ENCODE results near the gene KCNQ5. TPM values are rescaled to one million over a fixed set of nuclear protein-coding genes. Genes with fewer than 3 reads are reported as not detected.
A peak's percentile ranks its signal among the peaks of the same experiment; 100 is the strongest.

The KCNQ5 gene
- total RNA-seq, 2 donors from 2014 or later: 7.3 to 9.6 TPM

DNA sequence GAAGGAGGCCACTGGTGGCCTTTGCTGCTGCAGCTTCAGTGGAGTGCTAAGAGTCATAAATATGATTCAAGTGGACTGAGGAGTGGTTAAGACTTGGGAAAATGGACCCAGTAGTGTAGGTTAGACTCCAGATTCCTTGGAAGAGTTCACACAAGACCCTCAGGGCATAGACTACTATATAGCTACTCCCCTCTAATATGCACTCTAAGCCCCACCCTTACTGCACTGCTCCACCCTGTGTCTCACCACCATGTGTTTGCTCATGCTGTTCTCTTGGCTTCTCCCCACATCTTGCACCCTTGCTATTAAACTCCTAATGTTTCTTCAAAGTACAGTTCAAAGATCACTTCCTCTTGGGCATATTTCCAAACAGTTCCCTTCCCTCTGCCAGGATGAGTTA, 5.7 kb downstream of the KCNQ5 start:
- peaks cover 6% of the 10 kb centered on the region in 2 donors for H3K9me3 Mint-ChIP-seq
- no peak for DNase-seq (ENCODE audit: low spot score in 2 of 2)
- H3K36me3 Mint-ChIP-seq: peaks cover 23 to 26% of the 10 kb centered on the region in 2 donors
- peak overlapping the region in 1 of 2 donors; percentile 26 for H3K27ac Mint-ChIP-seq
- ATAC-seq: no peak

DNA sequence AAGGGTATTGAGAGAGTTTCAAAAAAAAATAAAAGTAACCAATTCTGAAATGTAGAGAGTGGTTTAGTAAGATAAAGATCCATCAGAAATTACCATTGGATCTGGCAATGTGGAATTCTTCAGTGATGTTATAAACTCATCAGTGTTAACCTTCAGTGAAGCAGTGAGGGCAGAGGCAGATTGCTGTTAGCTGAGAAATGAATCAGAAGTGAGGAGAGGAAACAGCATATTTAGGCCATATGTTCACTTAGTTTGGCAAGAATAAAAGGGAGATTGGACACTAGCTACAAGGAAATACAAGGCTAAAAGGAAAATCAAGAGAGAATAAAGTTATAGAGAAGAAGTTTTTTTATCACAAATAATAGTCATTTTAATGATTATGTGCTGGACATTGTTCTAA, 9.6 kb downstream of the KCNQ5 start:
- Mint-ChIP-seq H3K9me3 (peaks cover 6% of the 10 kb centered on the region in 2 donors), H3K27ac (no peak overlapping the region), H3K36me3 (peaks cover 24 to 33% of the 10 kb centered on the region in 2 donors)
- no peak for DNase-seq (ENCODE audit: low spot score in 2 of 2)
- no peak for ATAC-seq

DNA sequence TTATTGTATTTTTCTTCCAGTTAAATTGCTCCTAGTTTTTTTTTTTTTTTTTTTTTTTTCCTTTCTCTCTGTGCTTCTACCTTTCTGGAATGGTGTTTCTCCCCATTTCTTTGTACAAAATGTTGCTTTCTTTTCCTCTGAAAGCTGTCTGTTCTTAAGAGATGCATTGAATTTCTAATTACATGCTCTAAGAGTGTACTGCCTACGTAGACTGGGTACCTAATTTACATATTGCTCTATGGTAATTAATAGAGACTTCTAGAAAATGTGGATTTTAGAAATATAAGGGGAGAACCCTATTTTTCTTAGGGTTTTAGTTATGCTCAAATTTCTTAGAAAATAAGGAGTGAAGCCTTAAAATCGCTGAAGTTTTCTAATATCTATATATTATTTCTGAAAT, 13.8 kb downstream of the KCNQ5 start:
- H3K36me3 Mint-ChIP-seq: peaks cover 19 to 23% of the 10 kb centered on the region in 2 donors
- ATAC-seq (no peak), DNase-seq (ENCODE audit: low spot score in 2 of 2) (no peak)
- no peak overlapping the region for H3K27ac Mint-ChIP-seq
- H3K9me3 Mint-ChIP-seq: peaks cover 5 to 6% of the 10 kb centered on the region in 2 donors

DNA sequence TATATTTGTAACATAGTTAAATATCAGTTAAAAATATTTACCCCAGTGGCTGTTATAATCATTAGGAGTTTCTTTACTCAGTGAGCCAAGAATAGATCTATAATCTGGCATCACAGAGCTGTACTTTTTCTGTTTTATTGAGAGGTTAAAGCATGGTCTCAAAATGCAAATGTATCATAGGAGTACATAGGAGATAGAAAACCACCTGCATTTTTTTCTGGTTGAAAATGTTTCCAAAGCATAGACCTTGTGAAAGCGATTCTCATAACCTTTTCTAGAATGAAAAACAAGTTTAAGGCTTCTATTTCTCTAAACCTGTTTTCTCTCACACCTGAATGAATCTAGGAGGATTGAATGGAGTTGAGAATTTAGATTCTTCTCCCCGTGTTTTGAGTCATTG, 14.4 kb downstream of the KCNQ5 start:
- no peak for ATAC-seq
- Mint-ChIP-seq H3K9me3 (peaks cover 0 to 3% of the 10 kb centered on the region in 2 donors), H3K27ac (no peak overlapping the region), H3K36me3 (peaks cover 16 to 17% of the 10 kb centered on the region in 2 donors)
- DNase-seq (ENCODE audit: low spot score in 2 of 2): no peak

DNA sequence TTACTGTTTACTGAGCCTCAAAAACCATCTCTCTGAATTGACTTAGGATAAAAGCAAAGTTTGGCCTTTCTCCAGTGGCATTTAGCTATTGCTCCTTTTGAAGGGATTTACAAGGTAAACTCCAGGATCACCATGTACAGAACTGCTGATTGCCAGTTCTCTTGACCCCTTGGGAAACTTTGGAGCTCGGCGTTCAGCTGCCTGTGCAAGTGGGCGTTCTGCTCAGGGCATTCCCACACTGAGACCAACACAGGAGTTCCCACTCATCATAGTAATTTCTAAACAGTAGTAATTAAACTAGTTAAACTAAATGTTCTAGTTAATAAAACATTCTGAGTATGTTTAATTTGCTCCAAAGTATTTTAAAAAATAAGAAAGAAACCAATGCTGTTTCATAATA, 14.9 kb downstream of the KCNQ5 start:
- ATAC-seq (no peak), DNase-seq (ENCODE audit: low spot score in 2 of 2) (no peak)
- peaks cover 12 to 13% of the 10 kb centered on the region in 2 donors for H3K36me3 Mint-ChIP-seq
- H3K9me3 Mint-ChIP-seq: no peaks in the 10 kb centered on the region
- no peak overlapping the region for H3K27ac Mint-ChIP-seq

DNA sequence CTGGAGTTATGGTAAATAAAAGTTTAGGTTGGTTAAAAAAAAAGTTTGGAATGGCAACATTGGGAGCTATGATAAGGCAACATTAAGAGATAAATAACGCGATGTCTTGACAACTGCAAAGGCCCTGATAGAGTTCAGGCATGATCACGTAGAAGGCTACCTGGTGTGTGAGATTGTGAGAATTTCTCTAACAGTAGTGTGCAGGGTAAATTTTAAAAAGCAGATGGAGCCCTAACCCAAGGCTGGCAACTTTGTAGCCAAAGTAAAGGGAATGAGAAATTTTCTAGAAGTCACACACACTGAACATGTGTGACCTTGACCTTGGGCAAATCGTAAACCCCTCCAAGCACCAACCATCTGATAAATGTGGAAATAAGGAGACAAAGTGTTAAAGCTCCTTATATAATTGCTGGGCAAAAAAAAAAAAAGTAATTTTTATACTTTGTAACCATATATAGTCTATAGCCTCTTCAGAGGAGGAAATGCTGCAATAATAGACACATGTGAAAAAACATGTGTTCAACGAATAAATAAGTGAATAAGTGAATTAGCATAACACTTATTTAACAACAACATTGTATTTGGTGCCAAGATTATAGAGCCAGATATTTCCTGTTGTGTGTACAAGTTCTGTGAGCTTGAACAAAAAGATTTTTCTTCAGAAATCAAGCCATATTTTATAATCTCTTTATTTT, 18.2 kb downstream of the KCNQ5 start:
- Mint-ChIP-seq H3K27ac (no peak overlapping the region), H3K36me3 (no peaks in the 10 kb centered on the region), H3K9me3 (no peaks in the 10 kb centered on the region)
- DNase-seq (ENCODE audit: low spot score in 2 of 2): no peak
- no peak for ATAC-seq

DNA sequence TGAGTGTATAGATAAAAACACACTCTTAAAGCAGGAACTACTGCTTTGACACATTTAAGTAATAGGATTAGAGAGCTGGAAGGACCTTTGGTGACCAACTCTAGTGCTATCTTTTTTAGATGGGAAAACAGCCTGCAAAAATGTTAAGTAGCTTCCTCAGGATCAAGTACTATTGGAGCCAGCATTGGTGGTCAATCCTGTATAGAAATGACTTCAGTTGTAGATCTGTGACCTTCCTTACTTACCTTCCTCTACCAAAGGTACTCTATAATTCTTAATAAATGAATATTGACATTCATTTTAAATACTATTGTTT, 18.7 kb downstream of the KCNQ5 start:
- DNase-seq (ENCODE audit: low spot score in 2 of 2) (no peak), ATAC-seq (no peak)
- H3K9me3 Mint-ChIP-seq: no peaks in the 10 kb centered on the region
- H3K36me3 Mint-ChIP-seq: no peaks in the 10 kb centered on the region
- no peak overlapping the region for H3K27ac Mint-ChIP-seq

DNA sequence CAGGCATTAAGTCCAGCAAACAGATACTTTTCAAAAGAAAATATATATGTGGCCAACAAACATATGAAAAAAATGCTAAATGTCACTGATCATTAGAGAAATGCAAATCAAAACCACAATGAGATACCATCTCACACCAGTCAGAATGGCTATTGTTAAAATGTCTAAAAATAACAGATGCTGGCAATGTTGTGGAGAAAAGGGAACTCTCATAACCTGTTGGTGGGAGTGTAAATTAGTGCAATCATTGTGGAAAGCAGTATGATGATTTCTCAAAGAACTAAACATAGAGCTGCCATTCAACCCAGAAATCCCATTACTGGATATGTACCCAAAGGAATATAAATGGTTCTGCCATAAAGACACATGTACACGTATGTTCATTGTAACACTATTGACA, 20.6 kb downstream of the KCNQ5 start:
- DNase-seq (ENCODE audit: low spot score in 2 of 2) (no peak), ATAC-seq (no peak)
- no peaks in the 10 kb centered on the region for H3K9me3 Mint-ChIP-seq
- H3K36me3 Mint-ChIP-seq: peaks cover 0 to 6% of the 10 kb centered on the region in 2 donors
- H3K27ac Mint-ChIP-seq: no peak overlapping the region

DNA sequence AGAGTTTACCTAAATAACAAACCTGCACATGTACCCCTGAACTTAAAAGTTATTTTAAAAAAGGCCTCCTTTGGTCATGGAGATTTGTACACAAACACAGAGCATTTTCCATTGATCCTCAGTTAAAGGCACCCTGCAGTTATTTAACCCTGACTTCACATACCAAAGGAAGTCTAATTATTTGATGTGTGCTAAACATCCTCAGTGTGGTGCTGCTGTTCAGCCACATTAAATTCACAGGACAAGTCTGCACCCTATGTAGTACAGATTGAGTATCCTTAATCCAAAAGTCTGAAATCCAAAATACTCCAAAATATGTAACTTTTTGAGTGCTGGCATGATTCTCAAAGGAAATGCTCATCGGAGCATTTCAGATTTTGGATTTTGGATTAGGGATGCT, 21.4 kb downstream of the KCNQ5 start:
- ATAC-seq (no peak), DNase-seq (ENCODE audit: low spot score in 2 of 2) (no peak)
- Mint-ChIP-seq H3K9me3 (no peaks in the 10 kb centered on the region), H3K36me3 (peaks cover 0 to 7% of the 10 kb centered on the region in 2 donors), H3K27ac (no peak overlapping the region)

DNA sequence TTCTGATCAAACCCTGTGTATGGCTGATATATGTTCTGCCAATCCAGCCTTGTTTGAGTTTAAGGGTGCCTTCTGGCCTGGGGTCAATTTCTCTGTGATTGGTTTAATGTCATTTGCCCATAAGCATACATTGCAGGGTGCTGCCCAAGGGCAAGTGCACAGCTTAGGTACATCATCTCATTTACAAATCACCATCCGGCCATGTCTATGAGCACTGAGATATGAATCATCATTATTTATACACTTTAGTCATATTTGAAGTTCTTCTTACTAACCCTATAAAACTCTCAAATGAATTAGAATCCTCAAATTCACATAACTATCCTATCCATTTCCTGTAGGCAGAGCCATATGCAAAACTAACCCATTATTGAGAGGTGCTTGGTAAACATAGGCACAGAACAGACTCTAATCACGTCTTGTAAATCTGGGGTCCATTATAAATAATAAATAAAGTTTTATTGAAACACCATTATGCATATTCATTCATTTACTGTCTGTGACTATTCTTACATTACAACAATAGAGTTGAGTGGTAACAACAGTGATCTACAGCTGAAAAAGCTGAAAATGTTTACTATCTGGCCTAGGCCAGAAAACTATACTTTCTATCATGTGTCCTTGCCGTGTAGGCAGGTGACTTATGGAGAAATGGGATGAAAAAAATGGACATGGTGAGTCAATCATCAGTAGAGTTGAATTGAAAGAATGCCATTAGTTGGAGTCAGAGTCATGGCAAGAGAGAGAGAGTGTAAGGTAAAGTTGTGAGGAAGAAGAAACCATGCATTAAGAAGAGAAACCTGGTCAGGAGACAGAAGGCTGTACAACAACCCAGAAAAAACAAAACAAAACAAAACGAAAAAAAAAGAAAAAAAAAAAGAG, 25.0 kb downstream of the KCNQ5 start:
- ATAC-seq (no peak), DNase-seq (ENCODE audit: low spot score in 2 of 2) (no peak)
- Mint-ChIP-seq H3K36me3 (peaks cover 0 to 7% of the 10 kb centered on the region in 2 donors), H3K9me3 (no peaks in the 10 kb centered on the region), H3K27ac (no peak overlapping the region)

DNA sequence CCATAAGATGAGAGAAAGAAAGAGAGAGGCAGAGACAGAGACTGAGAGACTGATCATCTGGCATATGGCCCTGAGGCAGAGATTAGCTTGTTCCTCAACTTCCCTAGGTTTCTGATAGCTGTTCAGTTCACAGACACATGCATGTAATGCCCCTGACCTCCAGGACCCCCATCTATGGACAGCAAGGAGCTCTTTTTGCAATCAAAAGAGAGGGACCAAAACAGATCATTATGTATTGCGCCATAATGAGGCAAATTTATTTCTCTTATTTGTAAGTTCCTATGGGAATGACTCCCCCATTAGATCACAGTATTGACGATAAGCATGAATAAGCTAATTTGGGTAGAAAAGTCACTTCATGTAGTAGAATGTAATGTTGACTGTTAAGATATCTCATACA, 25.6 kb downstream of the KCNQ5 start:
- Mint-ChIP-seq H3K9me3 (no peaks in the 10 kb centered on the region), H3K27ac (no peak overlapping the region), H3K36me3 (peaks cover 0 to 7% of the 10 kb centered on the region in 2 donors)
- DNase-seq (ENCODE audit: low spot score in 2 of 2): no peak
- ATAC-seq: no peak

DNA sequence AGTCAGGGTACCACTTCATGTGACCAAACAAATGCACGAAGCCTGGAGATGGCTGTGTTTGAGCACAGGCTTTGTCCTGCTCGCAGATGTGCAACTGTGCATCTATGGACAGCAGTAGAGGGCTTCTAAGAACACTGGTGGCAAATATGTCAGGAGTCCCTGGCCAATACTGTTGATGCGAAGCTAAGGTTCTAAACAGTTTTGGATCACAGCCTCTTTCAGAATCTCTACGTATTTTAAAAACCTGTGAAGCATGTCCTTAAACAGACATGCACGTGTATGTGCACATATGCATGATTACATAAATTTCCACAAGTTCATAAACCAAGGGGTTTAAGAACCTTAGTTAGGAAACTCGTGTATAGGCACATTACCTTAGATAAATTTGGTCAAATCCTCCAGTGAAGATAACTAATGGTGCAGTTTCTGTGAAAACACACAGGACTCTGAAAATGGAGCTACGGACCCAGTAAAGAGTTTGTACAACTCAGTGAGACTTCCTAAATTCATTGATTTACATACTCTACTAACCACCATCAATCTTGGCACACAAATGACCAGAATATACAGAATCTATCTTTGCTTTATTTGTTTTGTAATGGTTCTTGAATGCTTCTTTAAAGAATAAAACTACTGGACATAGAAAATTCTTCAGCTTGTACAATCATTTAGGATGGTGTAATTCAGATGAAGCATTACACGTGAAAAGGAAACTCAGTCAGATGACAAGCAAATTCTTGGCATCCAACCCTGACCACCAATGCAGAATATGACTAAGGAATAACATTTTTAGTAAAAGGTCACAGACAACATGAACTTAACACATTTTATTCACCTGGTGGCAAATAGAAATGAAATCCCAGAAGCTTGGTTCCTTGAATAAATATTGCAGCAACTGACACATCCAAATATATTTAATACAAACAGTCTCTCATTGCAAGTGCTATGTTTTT, 27.4 kb downstream of the KCNQ5 start:
- peak in 1 of 2 donors; percentile 19 for DNase-seq (ENCODE audit: low spot score in 2 of 2)
- H3K9me3 Mint-ChIP-seq: peaks cover 0 to 6% of the 10 kb centered on the region in 2 donors
- H3K27ac Mint-ChIP-seq: peak overlapping the region in 1 of 2 donors; percentile 38
- peak; percentile 86 to 93 for ATAC-seq
- H3K36me3 Mint-ChIP-seq: peaks cover 0 to 7% of the 10 kb centered on the region in 2 donors

DNA sequence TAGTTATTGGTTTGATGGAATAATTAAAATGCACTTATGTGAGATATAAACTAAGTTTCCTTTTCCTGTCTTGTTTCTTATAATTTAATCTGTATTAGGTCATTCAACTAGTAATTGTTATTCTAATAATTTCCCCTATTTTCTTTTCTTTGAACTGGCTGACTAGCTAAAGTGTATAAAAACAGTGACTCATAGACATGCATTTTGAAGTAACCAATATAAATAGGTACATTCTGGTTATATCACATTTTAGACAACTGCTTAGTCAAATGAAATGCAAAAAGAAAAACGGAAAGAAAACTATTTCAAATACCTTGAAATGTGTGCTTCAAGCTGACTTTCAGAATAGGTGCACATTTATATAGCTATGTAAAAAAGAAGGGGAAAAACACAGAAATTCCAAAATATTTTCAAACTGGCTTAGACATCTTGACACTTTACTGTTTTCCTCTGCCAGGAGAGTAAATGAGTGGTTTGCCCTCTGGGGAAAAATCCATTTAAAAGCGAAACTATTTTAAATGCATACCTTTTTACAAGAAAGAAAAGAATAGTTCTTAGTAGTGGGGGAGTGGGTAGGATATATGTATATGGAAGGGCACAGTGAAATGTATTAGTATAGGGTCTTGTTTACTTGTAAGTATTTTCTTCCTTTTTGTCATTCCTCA, 28.3 kb downstream of the KCNQ5 start:
- ATAC-seq: peak; percentile 16 to 54

DNA sequence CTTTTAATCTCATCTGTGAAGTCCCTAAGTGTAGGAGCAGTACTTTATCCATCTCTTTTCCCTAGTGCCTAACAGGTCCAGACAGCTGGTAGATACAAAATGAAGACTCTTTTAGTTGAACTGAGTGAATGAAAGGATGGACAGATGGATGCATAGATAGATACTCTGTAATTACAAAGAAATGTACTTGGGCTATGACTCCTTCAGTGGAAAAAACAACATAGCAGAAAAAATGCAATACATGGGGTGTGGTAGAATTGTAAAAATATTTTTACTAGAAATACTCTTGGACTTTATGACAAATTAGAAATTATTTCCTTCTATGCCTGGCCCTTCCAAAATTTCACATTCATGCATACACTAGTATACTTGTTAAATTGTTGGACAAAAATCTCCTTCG, 29.3 kb downstream of the KCNQ5 start:
- H3K27ac Mint-ChIP-seq: peak overlapping the region in 1 of 2 donors; percentile 77
- no peak for DNase-seq (ENCODE audit: low spot score in 2 of 2)
- H3K9me3 Mint-ChIP-seq: peaks cover 0 to 7% of the 10 kb centered on the region in 2 donors
- no peak for ATAC-seq
- peaks cover 0 to 7% of the 10 kb centered on the region in 2 donors for H3K36me3 Mint-ChIP-seq

More for the DNA sequence above, 28.3 kb downstream of the KCNQ5 start:
- H3K9me3 Mint-ChIP-seq: peaks cover 0 to 7% of the 10 kb centered on the region in 2 donors
- no peak for DNase-seq (ENCODE audit: low spot score in 2 of 2)
- peaks cover 0 to 7% of the 10 kb centered on the region in 2 donors for H3K36me3 Mint-ChIP-seq
- H3K27ac Mint-ChIP-seq: peak overlapping the region; percentile 26 to 61

DNA sequence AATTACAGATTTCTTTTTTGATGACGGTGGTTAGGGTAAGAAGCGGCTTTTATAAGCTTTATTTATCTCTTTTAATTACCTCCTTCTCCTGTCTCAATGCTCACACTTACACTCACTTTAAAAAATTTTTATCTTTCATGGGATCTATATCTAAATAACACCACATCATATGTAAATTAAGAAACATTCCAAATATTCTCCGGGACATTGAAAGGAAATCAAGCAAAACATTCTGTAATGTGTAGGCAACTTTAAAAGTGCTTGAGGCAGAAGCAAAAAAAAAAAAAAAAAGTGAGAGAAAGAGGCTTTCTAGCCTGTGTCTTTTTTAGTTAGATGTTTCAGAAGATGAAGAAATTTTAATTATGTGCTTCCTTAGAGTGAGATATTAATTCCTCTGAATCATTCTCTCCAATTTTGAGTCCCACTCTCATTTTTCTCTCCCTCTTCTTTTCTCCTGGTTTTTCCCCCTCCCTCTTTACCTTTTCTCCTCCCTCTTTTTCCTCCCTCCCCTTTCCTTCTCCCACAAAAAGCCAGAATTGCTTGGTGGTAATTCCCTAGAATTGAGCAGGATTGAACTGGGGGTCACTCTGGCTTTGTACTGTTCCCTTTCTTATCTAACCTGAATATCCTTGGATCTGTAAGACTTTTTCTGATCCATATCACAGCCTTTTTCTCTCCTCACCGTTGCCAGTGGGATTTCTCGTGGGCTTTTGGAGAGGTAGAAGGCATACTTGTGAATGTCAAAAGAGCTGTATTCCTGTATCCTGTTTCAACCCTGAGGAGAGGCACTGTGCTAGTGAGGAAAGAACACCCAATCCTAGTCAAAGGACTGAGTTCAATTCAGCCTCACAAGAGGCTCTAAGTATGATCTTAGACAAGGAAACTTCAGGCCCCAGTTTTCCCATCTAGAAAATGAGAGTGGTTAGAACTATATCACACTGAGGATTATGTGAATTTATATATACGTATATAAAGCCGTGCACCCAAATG, 30.4 kb downstream of the KCNQ5 start:
- Mint-ChIP-seq H3K27ac (no peak overlapping the region), H3K9me3 (peaks cover 0 to 7% of the 10 kb centered on the region in 2 donors), H3K36me3 (peaks cover 0 to 2% of the 10 kb centered on the region in 2 donors)
- ATAC-seq (no peak), DNase-seq (ENCODE audit: low spot score in 2 of 2) (no peak)
